Measurements from ENCODE around the gene CES2.

DNA sequence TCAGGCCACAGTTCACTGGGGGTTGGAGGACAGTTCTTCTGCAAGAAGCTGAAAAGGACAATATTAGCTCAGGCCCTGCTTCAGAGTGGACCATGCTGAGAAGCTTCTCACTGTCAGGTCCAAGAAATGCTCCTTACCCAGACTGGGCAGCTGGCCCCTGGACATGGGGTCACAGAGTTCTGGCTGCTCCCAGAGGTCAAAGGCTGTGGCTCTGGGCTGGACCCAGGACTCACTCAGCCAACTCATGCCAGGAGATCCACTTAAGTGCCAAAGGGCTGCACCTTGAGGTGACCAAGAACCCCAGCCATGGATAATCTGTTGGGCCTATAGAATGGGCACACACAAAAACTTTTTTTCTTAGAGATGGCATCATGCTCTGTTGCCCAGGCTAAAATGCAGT lies 4.0 kb downstream of the CES2 start:
- TF ChIP-seq, protein P1, sequence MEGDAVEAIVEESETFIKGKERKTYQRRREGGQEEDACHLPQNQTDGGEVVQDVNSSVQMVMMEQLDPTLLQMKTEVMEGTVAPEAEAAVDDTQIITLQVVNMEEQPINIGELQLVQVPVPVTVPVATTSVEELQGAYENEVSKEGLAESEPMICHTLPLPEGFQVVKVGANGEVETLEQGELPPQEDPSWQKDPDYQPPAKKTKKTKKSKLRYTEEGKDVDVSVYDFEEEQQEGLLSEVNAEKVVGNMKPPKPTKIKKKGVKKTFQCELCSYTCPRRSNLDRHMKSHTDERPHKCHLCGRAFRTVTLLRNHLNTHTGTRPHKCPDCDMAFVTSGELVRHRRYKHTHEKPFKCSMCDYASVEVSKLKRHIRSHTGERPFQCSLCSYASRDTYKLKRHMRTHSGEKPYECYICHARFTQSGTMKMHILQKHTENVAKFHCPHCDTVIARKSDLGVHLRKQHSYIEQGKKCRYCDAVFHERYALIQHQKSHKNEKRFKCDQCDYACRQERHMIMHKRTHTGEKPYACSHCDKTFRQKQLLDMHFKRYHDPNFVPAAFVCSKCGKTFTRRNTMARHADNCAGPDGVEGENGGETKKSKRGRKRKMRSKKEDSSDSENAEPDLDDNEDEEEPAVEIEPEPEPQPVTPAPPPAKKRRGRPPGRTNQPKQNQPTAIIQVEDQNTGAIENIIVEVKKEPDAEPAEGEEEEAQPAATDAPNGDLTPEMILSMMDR (IDR thresholded peaks at IDR 0.05): no peak
- TF ChIP-seq EZH2 (IDR thresholded peaks at IDR 0.05; ENCODE audit: borderline replicate concordance, insufficient read depth, low read depth, low read length, poor library complexity, severe bottlenecking): no peak

Measured in B cell (primary cell).